NT2/D1 (cell line): ENCODE data around the gene ZNF35.

Experiments used
- DNase-seq: peaks from one replicate; pipeline ENCODE4 v3.0.0-alpha.2; 2011; ENCODE audit warnings: low read depth, low spot score
- H3K27me3 ChIP-seq: 2 replicates; pipeline ENCODE4 v1.6.0; 2011; ENCODE audit warnings: mild to moderate bottlenecking; ENCODE audit not compliant: insufficient read length, insufficient read depth
- H3K36me3 ChIP-seq: 2 replicates; pipeline ENCODE4 v1.6.1; 2011; ENCODE audit warnings: mild to moderate bottlenecking, low read length, mixed read lengths; ENCODE audit not compliant: insufficient read depth, insufficient read length
- H3K4me1 ChIP-seq: 2 replicates; pipeline ENCODE4 v1.5.1; 2011; ENCODE audit not compliant: insufficient read depth, insufficient read length
- H3K4me3 ChIP-seq: 2 replicates; pipeline ENCODE4 v1.5.1; 2011; ENCODE audit warnings: low read depth; ENCODE audit not compliant: insufficient read length
- H3K9ac ChIP-seq: 2 replicates; pipeline ENCODE4 v1.6.0; 2011; ENCODE audit warnings: low read depth; ENCODE audit not compliant: insufficient read length
- H3K9me3 ChIP-seq: 2 replicates; pipeline ENCODE4 v1.5.1; 2011; ENCODE audit warnings: mild to moderate bottlenecking, low read length; ENCODE audit not compliant: insufficient read depth
- SUZ12 ChIP-seq: IDR thresholded peaks from 2 replicates; pipeline ENCODE4 v1.6.1; 2011; ENCODE audit not compliant: insufficient read length, insufficient read depth; ENCODE audit errors: extremely low read depth
- YY1 ChIP-seq: IDR thresholded peaks from 2 replicates; pipeline ENCODE4 v1.6.1; 2011; ENCODE audit not compliant: insufficient read length, insufficient read depth
- ZNF274 ChIP-seq: IDR thresholded peaks from 2 replicates; pipeline ENCODE4 v1.6.1; 2011; ENCODE audit warnings: mild to moderate bottlenecking, low read depth, low read length

Gene ZNF35

DNA sequence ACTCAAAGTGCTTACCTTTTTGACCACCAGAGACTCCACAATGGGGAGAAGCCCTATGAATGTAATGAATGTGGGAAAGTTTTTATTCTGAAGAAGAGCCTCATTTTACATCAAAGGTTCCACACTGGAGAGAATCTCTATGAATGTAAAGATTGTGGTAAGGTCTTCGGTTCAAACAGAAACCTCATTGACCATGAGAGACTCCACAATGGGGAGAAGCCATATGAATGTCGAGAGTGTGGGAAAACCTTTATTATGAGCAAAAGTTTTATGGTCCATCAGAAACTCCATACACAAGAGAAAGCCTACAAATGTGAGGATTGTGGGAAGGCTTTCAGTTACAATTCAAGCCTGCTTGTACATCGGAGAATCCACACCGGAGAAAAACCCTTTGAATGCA, 5.5 kb upstream of the ZNF35 start:
- H3K27me3 ChIP-seq = no peaks in the 10 kb centered on the region
- DNase-seq = no peak

DNA sequence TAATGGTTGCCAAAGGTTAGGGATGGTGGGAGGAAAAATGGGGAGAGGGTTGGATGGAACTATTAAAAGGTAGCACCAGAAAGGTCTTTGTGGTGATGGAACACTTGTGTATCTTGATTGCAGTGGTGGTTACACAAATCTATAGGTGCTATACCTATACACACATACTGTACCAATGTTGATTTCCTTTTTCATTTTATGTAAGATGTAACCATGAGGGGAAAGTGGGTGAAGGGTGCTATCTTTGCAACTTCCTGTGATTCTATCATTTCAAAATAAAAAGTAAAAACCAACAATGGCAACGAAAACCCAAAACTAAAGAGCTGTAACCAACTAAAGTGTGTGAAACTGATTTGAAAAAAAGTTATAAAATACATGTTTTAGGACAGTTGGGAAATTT, 761 bp upstream of the ZNF35 start:
- no peak for TF ChIP-seq YY1
- no peak for TF ChIP-seq SUZ12
- TF ChIP-seq ZNF274 = no peak
- H3K27me3 ChIP-seq = no peaks in the 10 kb centered on the region
- H3K9ac ChIP-seq = no peak overlapping the region
- H3K4me3 ChIP-seq = no peak overlapping the region
- peaks cover 13% of the 10 kb centered on the region for H3K9me3 ChIP-seq
- DNase-seq = no peak
- peaks cover 46% of the 10 kb centered on the region for H3K36me3 ChIP-seq
- no peaks in the 10 kb centered on the region for H3K4me1 ChIP-seq

More for the DNA sequence above, 5.5 kb upstream of the ZNF35 start:
- no peak for TF ChIP-seq YY1
- TF ChIP-seq ZNF274 = no peak
- TF ChIP-seq SUZ12 = no peak
- Histone ChIP-seq H3K4me1 (no peaks in the 10 kb centered on the region), H3K9ac (no peak overlapping the region), H3K36me3 (peaks cover 53% of the 10 kb centered on the region), H3K9me3 (peaks cover 34% of the 10 kb centered on the region), H3K4me3 (no peak overlapping the region)

- no peak for TF ChIP-seq ZNF274
- no peak for TF ChIP-seq SUZ12
- no peak for TF ChIP-seq YY1
- Histone ChIP-seq H3K27me3 (no peaks in the 10 kb centered on the region), H3K4me1 (no peaks in the 10 kb centered on the region), H3K9me3 (no peaks in the 10 kb centered on the region), H3K4me3 (no peak overlapping the region), H3K9ac (no peak overlapping the region), H3K36me3 (peaks cover 47% of the 10 kb centered on the region)
- DNase-seq = no peak
Measured at GRCh38 chr3:44649709-44650108, 1.2 kb downstream of the ZNF35 start.

- Histone ChIP-seq H3K9ac (no peak overlapping the region), H3K4me1 (no peaks in the 10 kb centered on the region), H3K4me3 (no peak overlapping the region), H3K36me3 (peaks cover 80% of the 10 kb centered on the region), H3K27me3 (no peaks in the 10 kb centered on the region), H3K9me3 (peaks cover 20% of the 10 kb centered on the region)
- TF ChIP-seq ZNF274 (no peak), SUZ12 (no peak), YY1 (no peak)
- no peak for DNase-seq
Measured at GRCh38 chr3:44654039-44654438, 5.5 kb downstream of the ZNF35 start.

GRCh38 chr3:44659015-44659414, 10.5 kb downstream of the ZNF35 start:
- H3K4me3 ChIP-seq = no peak overlapping the region
- H3K4me1 ChIP-seq = no peaks in the 10 kb centered on the region
- TF ChIP-seq ZNF274 (no peak), YY1 (no peak), SUZ12 (no peak)
- H3K9ac ChIP-seq = no peak overlapping the region
- no peaks in the 10 kb centered on the region for H3K27me3 ChIP-seq
- H3K36me3 ChIP-seq = peaks cover 83% of the 10 kb centered on the region
- no peak for DNase-seq
- H3K9me3 ChIP-seq = peaks cover 34% of the 10 kb centered on the region

DNA sequence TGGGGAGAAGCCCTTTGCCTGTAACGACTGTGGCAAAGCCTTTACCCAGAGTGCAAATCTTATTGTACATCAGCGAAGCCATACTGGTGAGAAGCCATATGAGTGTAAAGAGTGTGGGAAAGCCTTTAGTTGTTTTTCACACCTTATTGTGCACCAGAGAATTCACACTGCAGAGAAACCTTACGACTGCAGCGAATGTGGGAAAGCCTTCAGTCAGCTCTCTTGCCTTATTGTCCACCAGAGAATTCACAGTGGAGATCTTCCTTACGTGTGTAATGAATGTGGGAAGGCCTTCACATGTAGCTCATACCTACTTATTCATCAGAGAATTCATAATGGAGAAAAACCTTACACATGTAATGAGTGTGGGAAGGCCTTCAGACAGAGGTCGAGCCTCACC, 10.9 kb downstream of the ZNF35 start:
- DNase-seq = no peak
- H3K4me3 ChIP-seq = no peak overlapping the region
- no peak overlapping the region for H3K9ac ChIP-seq
- TF ChIP-seq ZNF274 = 0 out of 2 replicates have a peak, but pooled peaks have one; percentile 38
- no peak for TF ChIP-seq YY1
- peaks cover 38% of the 10 kb centered on the region for H3K9me3 ChIP-seq
- no peaks in the 10 kb centered on the region for H3K4me1 ChIP-seq
- H3K36me3 ChIP-seq = peaks cover 82% of the 10 kb centered on the region
- no peaks in the 10 kb centered on the region for H3K27me3 ChIP-seq

DNA sequence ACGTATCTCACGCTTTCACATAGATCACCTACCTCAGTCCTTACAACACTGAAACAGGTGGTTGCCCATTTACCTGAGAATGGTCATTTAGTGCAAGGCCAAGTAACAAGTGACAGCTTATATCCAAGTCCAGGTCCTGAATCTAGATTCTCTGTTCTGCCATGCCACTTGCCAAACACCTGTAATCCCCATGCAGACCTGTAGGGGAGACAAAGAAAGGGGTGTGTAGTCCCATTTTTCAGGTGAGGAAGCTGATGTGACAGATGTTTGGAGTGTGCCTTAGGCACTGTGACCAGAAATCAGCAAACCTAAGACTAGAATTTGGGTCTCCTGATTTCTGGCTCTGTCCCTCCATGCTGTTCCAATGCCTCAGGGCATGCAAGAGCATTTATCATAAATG, 12.7 kb downstream of the ZNF35 start:
- no peak for DNase-seq
- Histone ChIP-seq H3K36me3 (peaks cover 72% of the 10 kb centered on the region), H3K9ac (no peak overlapping the region), H3K4me1 (no peaks in the 10 kb centered on the region), H3K4me3 (no peak overlapping the region), H3K27me3 (no peaks in the 10 kb centered on the region), H3K9me3 (peaks cover 45% of the 10 kb centered on the region)
- TF ChIP-seq YY1 (no peak), ZNF274 (no peak), SUZ12 (no peak)
